ENCODE measurements around the gene CES3.
"Not testable (repeated sequence)": the region's sequence is repeated elsewhere in the genome, so short reads cannot be mapped to it uniquely, and the experiment has no call there.

CES3 gene

DNA sequence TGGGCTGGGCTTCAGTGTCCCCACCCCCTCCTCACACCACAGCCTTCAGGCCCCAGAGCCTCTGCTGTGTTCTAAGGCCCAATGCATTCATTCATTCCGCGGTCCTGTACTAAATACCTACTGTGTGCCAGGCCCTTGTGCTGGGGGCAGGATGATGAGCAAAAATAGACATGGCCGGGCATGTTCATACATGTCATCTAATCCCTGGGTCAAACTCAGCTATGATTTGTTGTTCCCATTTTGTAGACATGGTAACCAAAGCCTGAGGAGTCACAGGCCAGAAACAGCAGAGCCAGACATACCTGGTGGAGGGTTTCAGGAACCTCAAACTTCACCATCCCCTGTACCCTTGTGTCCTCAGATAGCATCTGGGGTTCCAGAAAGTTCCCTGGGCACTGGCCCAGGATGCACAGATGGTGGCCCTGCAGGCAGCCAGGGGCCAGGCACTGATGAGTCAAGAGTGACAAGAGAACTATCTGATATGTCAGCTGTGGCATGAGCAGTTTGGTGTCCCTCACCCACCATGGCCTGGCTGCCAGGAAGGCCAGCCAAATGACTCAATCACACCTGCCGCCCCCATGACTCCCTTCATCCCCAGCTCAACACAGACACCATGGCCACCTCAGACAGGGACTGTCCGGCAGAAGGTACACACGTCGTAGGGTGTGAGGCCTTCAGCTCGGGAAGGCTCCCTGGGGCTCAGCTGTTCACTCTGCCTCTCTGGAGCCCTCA, 33.0 kb upstream of the CES3 start:
- peak; percentile 9 for DNase-seq

DNA sequence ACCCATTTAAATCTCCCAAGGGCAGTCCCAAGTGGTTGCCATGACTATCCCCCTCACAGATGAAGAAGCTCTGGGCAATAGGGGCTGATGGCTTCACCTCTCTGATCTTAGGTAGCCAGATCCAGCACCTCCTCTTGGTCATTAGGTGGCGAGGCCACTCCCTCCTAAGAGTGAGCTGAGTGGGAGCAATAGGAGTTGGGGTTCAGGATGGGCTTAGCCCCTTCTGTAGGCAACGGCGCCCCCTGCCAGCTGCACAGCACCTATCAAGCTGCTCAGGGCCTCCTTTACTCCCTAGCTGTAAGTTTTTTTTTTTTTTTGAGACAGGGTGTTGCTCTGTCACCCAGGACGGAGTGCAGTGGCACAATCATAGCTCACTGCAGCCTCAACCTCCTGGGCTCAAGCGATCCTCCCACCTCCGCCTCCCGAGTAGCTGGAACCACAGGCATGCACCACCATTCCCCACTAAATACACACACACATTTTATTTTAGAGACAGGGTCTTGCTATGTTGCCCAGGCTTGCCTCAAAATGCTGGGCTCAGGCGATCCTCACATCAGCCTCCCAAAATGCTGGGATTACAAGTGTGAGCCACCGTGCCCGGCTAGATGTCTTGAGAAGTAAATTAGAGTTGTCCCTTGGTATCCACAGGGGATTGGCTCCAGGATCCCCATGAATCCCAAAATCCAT, 32.2 kb upstream of the CES3 start:
- DNase-seq = peak; percentile 12

GRCh38 chr16:66930189-66930588, 30.9 kb upstream of the CES3 start:
- DNase-seq = peak; percentile 24

GRCh38 chr16:66931665-66932064, 29.4 kb upstream of the CES3 start:
- no peak for DNase-seq

- no peak for DNase-seq
Observed at GRCh38 chr16:66932076-66932475, 29.0 kb upstream of the CES3 start.

GRCh38 chr16:66933776-66934137, 27.3 kb upstream of the CES3 start:
- DNase-seq = no peak

DNA sequence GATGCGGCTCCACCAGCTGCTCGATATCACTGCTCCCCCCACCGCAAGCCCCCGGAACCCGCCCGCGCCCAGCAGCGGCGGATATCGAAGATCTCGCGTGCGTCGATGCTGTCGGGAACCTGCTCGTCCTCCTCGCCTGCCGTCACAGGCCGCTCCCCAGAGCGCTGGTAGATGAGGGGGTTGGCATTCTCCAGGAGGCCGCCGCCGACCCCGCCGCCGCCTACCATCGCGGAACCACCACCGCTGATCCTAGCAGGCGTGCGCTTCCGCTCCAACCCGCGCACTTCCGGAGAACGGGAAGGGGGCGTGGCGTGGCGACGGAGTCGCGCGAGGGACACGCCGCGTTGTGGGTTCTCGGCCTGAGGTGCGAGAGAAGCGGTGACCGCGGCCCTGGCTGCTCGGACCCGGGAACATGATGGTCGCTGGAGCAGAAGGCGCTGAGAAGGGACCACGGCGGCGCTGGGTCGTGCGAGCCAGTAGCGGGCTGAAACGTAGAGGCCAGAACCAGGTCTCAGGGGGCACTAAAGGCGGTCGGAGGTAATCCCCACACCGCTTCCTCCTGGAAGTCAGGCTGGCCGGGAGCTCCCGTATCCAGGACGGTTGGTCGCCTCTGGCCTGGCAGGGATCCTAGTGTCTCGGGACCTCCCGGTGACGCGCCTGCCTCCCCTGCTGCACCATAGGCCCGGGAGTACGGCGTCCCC, 26.8 kb upstream of the CES3 start, which contains the start of gene CIAO2B:
CIAO2B (minus strand) TSS at position 265 of the 701 bp plus-strand sequence; CDS start at position 227, 38 bp downstream.
- DNase-seq = peak; percentile 83

GRCh38 chr16:66934839-66935313, 26.2 kb upstream of the CES3 start:
- not testable (repeated sequence) for DNase-seq

GRCh38 chr16:66935314-66936011, 25.6 kb upstream of the CES3 start, which contains the start of gene CES2:
Gene CES2, plus strand, starts transcription at chr16:66935516. Its CDS starts 120 bp downstream, at chr16:66935636.
- DNase-seq = no peak

DNA sequence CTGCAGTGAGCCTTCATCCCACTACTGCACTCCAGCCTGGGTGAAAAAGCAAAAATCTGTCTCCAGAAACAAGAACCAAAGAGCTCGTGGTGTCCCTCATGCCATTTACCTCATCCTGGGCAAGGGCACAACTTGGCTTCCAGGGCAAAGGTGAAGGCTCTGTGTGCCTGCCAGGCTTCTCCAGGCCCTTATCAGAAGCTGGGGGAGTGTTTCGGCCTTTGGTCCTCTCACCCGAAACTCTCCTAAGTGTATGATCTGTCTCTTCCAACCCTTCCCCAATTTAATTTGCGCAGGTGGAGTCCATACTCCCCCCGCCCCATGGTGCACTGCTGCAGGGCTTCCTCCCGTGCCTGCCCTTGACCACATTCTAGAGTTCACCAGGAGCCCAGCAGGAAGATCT, 24.6 kb upstream of the CES3 start:
- no peak for DNase-seq

DNA sequence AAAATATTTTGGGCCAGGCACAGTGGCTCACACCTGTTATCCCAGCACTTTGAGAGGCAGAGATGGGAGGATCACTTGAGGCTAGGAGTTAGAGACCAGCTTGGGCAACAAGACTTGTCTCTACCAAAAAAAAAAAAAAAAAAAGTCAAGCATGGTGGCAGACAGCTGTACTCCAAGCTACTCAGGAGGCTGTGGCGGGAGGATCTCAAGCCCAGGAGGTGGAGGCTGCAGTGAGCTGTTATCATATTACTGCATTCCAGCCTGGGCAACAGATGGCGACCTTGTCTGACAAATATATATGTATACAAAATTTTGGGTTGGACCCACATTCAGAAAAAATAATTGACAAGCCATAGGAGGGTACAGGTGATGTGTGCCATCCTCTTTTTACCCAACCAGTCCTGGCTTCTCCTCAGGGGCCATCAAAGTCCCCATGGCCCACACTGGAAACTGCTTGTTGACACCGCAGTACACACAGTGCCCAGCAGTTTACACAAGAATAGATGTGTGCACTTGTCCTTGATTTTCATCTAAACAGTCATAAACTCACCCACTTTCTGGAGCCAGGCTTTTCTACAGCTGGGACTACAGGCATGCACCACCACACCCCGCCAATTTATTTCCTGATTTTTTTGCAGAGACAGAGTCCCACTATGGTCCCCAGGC, 24.0 kb upstream of the CES3 start:
- no peak for DNase-seq

GRCh38 chr16:66937725-66938337, 23.2 kb upstream of the CES3 start:
- no peak for DNase-seq

DNA sequence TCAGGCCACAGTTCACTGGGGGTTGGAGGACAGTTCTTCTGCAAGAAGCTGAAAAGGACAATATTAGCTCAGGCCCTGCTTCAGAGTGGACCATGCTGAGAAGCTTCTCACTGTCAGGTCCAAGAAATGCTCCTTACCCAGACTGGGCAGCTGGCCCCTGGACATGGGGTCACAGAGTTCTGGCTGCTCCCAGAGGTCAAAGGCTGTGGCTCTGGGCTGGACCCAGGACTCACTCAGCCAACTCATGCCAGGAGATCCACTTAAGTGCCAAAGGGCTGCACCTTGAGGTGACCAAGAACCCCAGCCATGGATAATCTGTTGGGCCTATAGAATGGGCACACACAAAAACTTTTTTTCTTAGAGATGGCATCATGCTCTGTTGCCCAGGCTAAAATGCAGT, 21.7 kb upstream of the CES3 start:
- DNase-seq = no peak

GRCh38 chr16:66940236-66940635, 20.8 kb upstream of the CES3 start:
- DNase-seq = no peak

DNA sequence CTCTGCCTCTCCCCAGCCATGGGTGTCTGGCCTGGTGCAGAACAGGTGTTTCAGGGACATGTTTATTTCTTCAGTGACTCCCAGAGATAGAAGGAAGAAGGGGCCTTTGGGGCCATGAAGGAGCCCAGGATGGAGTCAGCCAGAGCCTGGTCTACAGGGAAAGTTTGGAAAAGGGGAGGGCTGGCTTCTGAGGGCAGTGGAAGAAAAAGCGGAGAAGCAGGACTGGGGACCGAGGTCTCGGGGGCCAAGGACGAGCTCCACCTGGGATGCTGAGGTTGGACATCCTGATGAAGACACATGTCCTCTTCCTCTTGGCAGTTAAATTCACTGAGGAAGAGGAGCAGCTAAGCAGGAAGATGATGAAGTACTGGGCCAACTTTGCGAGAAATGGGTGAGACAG, 18.1 kb upstream of the CES3 start:
- DNase-seq = no peak

- DNase-seq = no peak
Observed at GRCh38 chr16:66943426-66944053, 17.5 kb upstream of the CES3 start.

- no peak for DNase-seq
Observed at GRCh38 chr16:66944054-66944441, 17.0 kb upstream of the CES3 start.

- DNase-seq = not testable (repeated sequence)
Observed at GRCh38 chr16:66944971-66945370, 16.1 kb upstream of the CES3 start.

- no peak for DNase-seq
Observed at GRCh38 chr16:66945939-66946338, 15.1 kb upstream of the CES3 start.

DNA sequence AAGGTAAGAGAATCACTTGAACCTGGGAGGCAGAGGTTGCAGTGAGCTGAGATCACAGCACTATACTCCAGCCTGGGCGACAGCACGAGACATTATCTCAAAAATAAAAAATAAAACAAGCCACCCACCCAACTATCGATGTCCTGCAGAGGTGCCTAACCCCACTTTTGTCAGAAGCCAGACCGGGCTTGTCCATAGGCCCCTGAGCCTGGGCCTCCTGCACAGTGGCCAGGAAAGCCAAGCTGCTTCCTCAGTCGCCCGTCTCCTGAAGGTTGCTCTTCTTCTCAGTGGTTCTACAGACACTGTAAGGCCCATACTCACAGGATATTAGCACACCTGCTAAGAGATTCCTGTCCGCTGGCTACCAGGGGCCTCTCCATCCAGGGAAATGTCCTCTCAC, 14.5 kb upstream of the CES3 start:
- no peak for DNase-seq

- DNase-seq = no peak
Observed at GRCh38 chr16:66946974-66947301, 14.1 kb upstream of the CES3 start.

All from NCI-H69 (cell line).